D721Med (cell line): Measurements from ENCODE around the gene CNRIP1.

ENCODE experiments used
- DNase-seq: peaks from one replicate; pipeline ENCODE4 v3.0.0; 2011; ENCODE audit warnings: low spot score; ENCODE audit not compliant: insufficient read length
- FAIRE-seq: peaks from 2 replicates; lab custom pipeline; 2011; peaks lifted over from hg19 to GRCh38; lab: Jason Lieb, UNC
- TF ChIP-seq, protein P1 (sequence below): IDR thresholded peaks from 2 replicates; pipeline ENCODE4 v1.5.1; 2012; ENCODE audit warnings: mild to moderate bottlenecking, control low read depth; ENCODE audit not compliant: insufficient read depth; ENCODE audit errors: missing control alignments

Gene CNRIP1

DNA sequence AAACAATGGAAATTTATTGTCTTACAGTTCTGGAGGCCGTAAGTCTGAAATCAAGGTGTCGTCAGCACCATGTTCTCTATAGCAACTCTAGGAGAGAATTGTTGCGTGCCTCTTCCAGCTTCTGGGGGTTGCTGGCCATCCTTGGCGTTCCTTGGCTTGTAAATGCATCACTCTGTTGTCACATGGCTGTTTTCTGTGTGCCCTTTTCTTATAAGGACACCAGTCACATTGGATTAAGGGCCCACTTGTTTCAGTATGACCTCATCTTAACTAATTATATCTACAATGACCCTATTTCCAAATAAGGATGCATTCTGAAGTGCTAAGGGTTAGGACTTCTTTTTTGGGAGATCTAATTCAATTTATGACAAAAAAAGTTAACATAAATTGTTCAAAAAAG is 44.0 kb upstream of the CNRIP1 start:
- FAIRE-seq (no peak), DNase-seq (no peak)
- TF ChIP-seq, protein P1, sequence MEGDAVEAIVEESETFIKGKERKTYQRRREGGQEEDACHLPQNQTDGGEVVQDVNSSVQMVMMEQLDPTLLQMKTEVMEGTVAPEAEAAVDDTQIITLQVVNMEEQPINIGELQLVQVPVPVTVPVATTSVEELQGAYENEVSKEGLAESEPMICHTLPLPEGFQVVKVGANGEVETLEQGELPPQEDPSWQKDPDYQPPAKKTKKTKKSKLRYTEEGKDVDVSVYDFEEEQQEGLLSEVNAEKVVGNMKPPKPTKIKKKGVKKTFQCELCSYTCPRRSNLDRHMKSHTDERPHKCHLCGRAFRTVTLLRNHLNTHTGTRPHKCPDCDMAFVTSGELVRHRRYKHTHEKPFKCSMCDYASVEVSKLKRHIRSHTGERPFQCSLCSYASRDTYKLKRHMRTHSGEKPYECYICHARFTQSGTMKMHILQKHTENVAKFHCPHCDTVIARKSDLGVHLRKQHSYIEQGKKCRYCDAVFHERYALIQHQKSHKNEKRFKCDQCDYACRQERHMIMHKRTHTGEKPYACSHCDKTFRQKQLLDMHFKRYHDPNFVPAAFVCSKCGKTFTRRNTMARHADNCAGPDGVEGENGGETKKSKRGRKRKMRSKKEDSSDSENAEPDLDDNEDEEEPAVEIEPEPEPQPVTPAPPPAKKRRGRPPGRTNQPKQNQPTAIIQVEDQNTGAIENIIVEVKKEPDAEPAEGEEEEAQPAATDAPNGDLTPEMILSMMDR, result no peak

DNA sequence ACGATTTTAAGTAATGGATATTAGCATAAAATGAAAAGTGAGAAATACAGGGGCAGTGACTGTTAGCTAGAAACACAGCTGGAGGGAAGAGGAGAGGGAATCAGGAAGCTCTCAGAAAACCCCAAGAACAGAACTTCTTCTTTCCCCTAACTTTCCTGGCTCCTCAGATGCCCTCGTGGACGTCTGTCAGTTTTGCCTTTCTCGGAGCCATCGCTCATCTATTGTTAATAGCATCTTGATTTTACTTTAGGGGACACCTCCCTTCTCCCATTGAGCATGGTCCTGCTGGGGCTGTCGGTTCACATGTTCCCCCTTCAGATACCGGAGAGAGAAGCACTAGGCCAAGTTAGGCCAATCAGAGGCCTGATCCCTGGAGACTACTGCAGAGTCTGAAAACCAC is 43.0 kb upstream of the CNRIP1 start:
- DNase-seq (no peak), FAIRE-seq (no peak)
- TF ChIP-seq, protein P1, result no peak

DNA sequence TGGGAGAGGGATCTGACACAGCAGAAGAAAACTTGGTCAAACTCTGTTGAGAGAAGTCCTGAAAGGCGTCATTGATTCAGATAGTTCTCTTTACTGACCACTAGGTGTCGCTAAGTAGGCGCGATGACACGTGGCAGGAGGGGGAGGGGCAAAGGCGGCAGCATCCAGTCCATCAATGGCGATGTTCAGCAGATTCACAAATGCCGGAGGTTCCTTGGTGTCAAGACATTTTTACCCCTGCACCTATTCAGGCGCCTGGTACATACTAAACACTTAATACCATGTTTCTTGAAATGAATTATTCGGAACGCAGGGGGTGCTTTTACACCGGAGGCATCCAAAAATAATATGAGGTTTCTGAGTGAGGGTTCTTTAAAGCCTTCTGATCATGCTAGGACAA is 42.3 kb upstream of the CNRIP1 start:
- TF ChIP-seq, protein P1, result peak; percentile 88
- FAIRE-seq (no peak), DNase-seq (no peak)

DNA sequence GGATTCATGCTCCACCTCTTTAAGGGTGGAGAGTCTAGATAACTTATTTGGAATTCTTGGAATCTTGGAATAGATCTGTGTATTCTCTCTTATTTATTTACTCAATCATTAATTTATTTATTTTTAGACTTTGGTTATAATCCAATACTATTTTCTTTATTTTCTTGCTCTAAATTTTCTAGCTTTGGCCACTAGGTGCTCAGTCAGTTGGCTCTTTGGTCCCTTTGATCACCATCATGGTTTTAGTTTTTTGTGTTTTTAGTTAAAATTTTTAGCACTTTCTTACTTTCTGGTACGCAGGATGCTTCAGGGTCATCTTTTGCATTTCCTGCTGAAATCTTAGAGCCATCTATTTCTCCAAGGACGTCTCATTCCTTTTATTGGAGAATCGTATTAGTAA is 40.1 kb upstream of the CNRIP1 start:
- TF ChIP-seq, protein P1, result no peak
- FAIRE-seq, result no peak
- DNase-seq, result no peak

DNA sequence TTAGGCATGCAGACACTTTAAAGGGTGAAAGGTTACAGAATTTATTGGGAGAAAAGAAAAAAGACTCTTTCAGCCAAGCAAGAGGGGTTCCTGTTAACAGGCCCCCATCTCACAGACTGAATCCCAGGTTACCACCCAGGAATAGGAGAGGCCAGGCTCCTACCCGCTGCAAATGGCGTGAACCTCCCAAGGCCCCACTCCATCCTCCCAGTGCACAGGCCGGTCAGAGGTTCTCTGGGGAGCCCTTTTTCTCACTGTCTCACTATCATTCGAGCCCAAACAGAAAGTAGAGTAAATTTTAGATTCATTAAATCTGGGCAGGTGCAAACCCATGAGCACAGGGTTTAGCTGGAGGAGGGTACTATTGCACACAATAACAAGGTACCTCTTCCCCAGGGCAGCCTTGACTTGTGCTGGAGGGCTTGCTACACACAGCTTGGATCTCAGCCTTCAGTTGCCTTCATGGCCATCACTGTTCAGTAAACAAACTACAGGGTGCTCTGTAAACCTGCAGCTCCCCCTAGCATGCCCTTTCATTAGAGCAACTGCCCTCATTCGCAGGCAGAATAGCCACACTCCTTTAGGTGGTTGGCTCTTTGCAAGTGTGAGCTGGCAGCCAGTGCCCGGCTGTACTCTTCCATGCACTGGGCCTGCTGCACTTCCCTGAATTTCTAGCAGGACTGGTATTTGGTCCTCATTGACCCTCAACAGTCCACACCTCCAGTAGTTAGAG is 38.0 kb upstream of the CNRIP1 start:
- FAIRE-seq (peak; percentile 58), DNase-seq (no peak)
- TF ChIP-seq, protein P1, result peak; percentile 78

DNA sequence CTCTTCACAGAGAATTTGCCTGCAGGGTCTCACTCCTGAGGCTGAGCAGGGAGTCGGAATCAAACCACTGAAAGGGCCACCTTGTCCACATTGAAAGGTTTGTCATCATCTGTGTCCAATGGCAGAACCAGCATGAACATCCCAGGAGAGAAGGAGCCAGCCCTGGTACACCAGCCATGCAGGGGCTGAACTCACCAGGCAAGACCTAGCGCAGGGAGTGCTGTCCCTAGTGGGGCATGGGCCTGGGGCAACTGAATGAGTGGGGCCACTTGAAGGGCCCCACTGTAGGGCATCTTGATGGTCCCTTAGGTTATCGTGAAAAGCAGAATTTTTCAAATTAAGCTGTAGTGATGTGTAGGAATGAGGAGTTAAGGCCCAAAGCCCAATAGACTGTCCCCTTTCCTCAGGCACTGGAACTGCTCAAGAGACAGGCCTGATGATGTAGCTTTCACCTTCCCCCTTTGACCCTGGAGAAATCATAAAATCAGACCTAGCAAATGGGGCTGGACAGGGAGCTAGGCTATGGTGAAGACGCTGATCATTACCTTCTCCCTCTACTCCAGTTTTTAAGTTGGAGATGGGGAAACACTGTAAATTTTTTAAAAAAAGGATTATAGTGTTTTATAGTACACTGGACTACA is 37.0 kb upstream of the CNRIP1 start:
- TF ChIP-seq, protein P1, result no peak
- FAIRE-seq, result no peak
- no peak for DNase-seq
